Measurements from ENCODE around the gene ERI3. TPM values are rescaled to one million over a fixed set of nuclear protein-coding genes. Genes with fewer than 3 reads are reported as not detected.

The ERI3 gene
- total RNA-seq, 4 donors from 2014 or later, result 14.0 to 29.2 (median 22.8) TPM

GRCh38 chr1:44327679-44328491 is 27.2 kb downstream of the ERI3 start:
- H3K36me3 ChIP-seq, result no peaks in the 10 kb centered on the region
- H3K9me3 ChIP-seq, result no peaks in the 10 kb centered on the region
- no peaks in the 10 kb centered on the region for H3K4me1 ChIP-seq
- H3K4me3 ChIP-seq, result no peak overlapping the region
- peak; percentile 42 to 78 (median 58) for DNase-seq
- no peaks in the 10 kb centered on the region for H3K27me3 ChIP-seq
- H3K27ac ChIP-seq, result peak overlapping the region in 2 of 4 donors; percentile 16 to 25
- no peak for TF ChIP-seq CTCF (IDR thresholded peaks at IDR 0.05)
- TF ChIP-seq POLR2A (IDR thresholded peaks at IDR 0.05), result no peak

- H3K9me3 ChIP-seq, result no peaks in the 10 kb centered on the region
- no peaks in the 10 kb centered on the region for H3K36me3 ChIP-seq
- H3K4me1 ChIP-seq, result no peaks in the 10 kb centered on the region
- no peak overlapping the region for H3K27ac ChIP-seq
- no peak for TF ChIP-seq POLR2A (IDR thresholded peaks at IDR 0.05)
- TF ChIP-seq CTCF (IDR thresholded peaks at IDR 0.05), result no peak
- no peak for DNase-seq
- H3K27me3 ChIP-seq, result no peaks in the 10 kb centered on the region
- no peak overlapping the region for H3K4me3 ChIP-seq
Measured at GRCh38 chr1:44326821-44327465, 28.1 kb downstream of the ERI3 start.

GRCh38 chr1:44326024-44326701 is 28.9 kb downstream of the ERI3 start:
- H3K36me3 ChIP-seq, result no peaks in the 10 kb centered on the region
- H3K27ac ChIP-seq, result no peak overlapping the region
- H3K27me3 ChIP-seq, result no peaks in the 10 kb centered on the region
- TF ChIP-seq CTCF (IDR thresholded peaks at IDR 0.05) (no peak), POLR2A (IDR thresholded peaks at IDR 0.05) (no peak)
- no peak for DNase-seq
- H3K9me3 ChIP-seq, result no peaks in the 10 kb centered on the region
- H3K4me1 ChIP-seq, result no peaks in the 10 kb centered on the region
- H3K4me3 ChIP-seq, result no peak overlapping the region

- no peak overlapping the region for H3K27ac ChIP-seq
- no peak for TF ChIP-seq POLR2A (IDR thresholded peaks at IDR 0.05)
- no peak for TF ChIP-seq CTCF (IDR thresholded peaks at IDR 0.05)
Measured at GRCh38 chr1:44323947-44324346, 31.1 kb downstream of the ERI3 start.

GRCh38 chr1:44322367-44322766 is 32.7 kb downstream of the ERI3 start:
- no peaks in the 10 kb centered on the region for H3K4me1 ChIP-seq
- no peaks in the 10 kb centered on the region for H3K9me3 ChIP-seq
- DNase-seq, result no peak
- H3K27me3 ChIP-seq, result no peaks in the 10 kb centered on the region
- no peak for TF ChIP-seq POLR2A (IDR thresholded peaks at IDR 0.05)
- no peak for TF ChIP-seq CTCF (IDR thresholded peaks at IDR 0.05)
- peaks cover 0 to 8% (median 0%) of the 10 kb centered on the region in 3 donors for H3K36me3 ChIP-seq
- no peak overlapping the region for H3K27ac ChIP-seq
- no peak overlapping the region for H3K4me3 ChIP-seq

More at GRCh38 chr1:44323947-44324346, 31.1 kb downstream of the ERI3 start:
- H3K4me1 ChIP-seq, result no peaks in the 10 kb centered on the region
- H3K27me3 ChIP-seq, result no peaks in the 10 kb centered on the region
- DNase-seq, result no peak
- no peaks in the 10 kb centered on the region for H3K9me3 ChIP-seq
- H3K4me3 ChIP-seq, result no peak overlapping the region
- H3K36me3 ChIP-seq, result peaks cover 0 to 5% (median 0%) of the 10 kb centered on the region in 3 donors
